GM12878 (cell line): ENCODE data around the gene MLNR. TPM values are rescaled to one million over a fixed set of nuclear protein-coding genes. Genes with fewer than 3 reads are reported as not detected.

Experiments
- ATAC-seq: fragments of 200-7000 bp; cut with Tn5 transposase; 3 replicates; pipeline ENCODE4 v1.9.1; 2020; ENCODE audit warnings: mild to moderate bottlenecking, moderate library complexity
- BruUV-seq: library from RNA; stranded (reverse); fragments of 400-500 nt; replicated peaks from 2 replicates; lab custom pipeline; 2021; lab: Mats Ljungman, UMichigan
- CTCF ChIA-PET: fragments of 300-600 bp; sonication (Branson Sonifier 250); formaldehyde crosslinking; extraction: SDS; loops from one replicate; lab custom pipeline; 2021; ENCODE audit warnings: inconsistent platforms; lab: Yijun Ruan, JAX
- POLR2A ChIA-PET: fragments of 350-600 bp; formaldehyde crosslinking; extraction: SDS; loops from one replicate; lab custom pipeline; 2021; ENCODE audit warnings: inconsistent platforms; lab: Charles Lee
- RAD21 ChIA-PET: fragments of 300-600 bp; sonication (Branson Sonifier 250); formaldehyde crosslinking; loops from one replicate; lab custom pipeline; 2023; ENCODE audit warnings: antibody characterized with exemption; ENCODE audit not compliant: unreplicated experiment; lab: Charles Lee
- SMC1A ChIA-PET: fragments of 300-600 bp; sonication (Branson Sonifier 250); formaldehyde crosslinking; loops from one replicate; lab custom pipeline; 2023; ENCODE audit not compliant: unreplicated experiment, uncharacterized antibody; lab: Charles Lee
- DNase-seq: peaks from one replicate; pipeline ENCODE4 v3.0.0-alpha.2; 2011; ENCODE audit warnings: low read depth, low spot score
- FAIRE-seq: peaks from 3 replicates; lab custom pipeline; 2011; peaks lifted over from hg19 to GRCh38; lab: Jason Lieb, UNC
- H2AFZ ChIP-seq: 2 replicates; pipeline ENCODE4 v1.6.0; 2011; ENCODE audit warnings: low read depth, low read length, control low read depth; ENCODE audit not compliant: control insufficient read depth
- H3K27ac ChIP-seq: 2 replicates; pipeline ENCODE4 v1.5.1; 2011; ENCODE audit warnings: control low read depth; ENCODE audit not compliant: control insufficient read depth, insufficient read depth
- H3K27me3 ChIP-seq, 2 experiments: replicated peaks in 1 of 2; 2 replicates each; pipeline versions ENCODE4 v1.6.0 to v1.6.1; 2011; ENCODE audit warnings: low read length in 1 of 2; ENCODE audit not compliant: control insufficient read depth in 2 of 2, insufficient read depth in 2 of 2
- H3K36me3 ChIP-seq, 2 experiments: 2 replicates each; pipeline ENCODE4 v1.5.1; 2011; ENCODE audit warnings: low read length in 1 of 2; ENCODE audit not compliant: control insufficient read depth in 2 of 2, insufficient read depth in 2 of 2
- H3K4me1 ChIP-seq: 2 replicates; pipeline ENCODE4 v1.6.1; 2011; ENCODE audit warnings: mild to moderate bottlenecking, low read length, moderate library complexity, mixed read lengths; ENCODE audit not compliant: control insufficient read depth, insufficient read depth
- H3K4me2 ChIP-seq: 2 replicates; pipeline ENCODE4 v1.6.0; 2011; ENCODE audit warnings: control low read depth; ENCODE audit not compliant: control insufficient read depth, insufficient read depth
- H3K4me3 ChIP-seq: fragments of 200-600 bp; sonication (generic); 2 replicates; pipeline ENCODE4 v1.5.1; 2016
- H3K79me2 ChIP-seq: 2 replicates; pipeline ENCODE4 v1.6.0; 2011; ENCODE audit warnings: low read length; ENCODE audit not compliant: control insufficient read depth, insufficient read depth
- H3K9ac ChIP-seq: 2 replicates; pipeline ENCODE4 v1.8.0; 2011; ENCODE audit warnings: low read length, control low read depth, mixed read lengths; ENCODE audit not compliant: control insufficient read depth, insufficient read depth
- H3K9me3 ChIP-seq: replicated peaks from 3 replicates; pipeline ENCODE4 v1.5.1; 2011; ENCODE audit warnings: mild to moderate bottlenecking, low read length; ENCODE audit not compliant: control insufficient read depth, insufficient read depth
- H4K20me1 ChIP-seq: 2 replicates; pipeline ENCODE4 v1.6.0; 2011; ENCODE audit not compliant: control insufficient read depth, insufficient read depth
- CBFB ChIP-seq: IDR thresholded peaks from 2 replicates; pipeline ENCODE4 v1.6.1; 2016; ENCODE audit warnings: antibody characterized with exemption, low read depth
- CHD2 ChIP-seq: IDR thresholded peaks from 2 replicates; pipeline ENCODE4 v1.6.1; 2011; ENCODE audit warnings: low read depth, low read length, improper control_type of control experiment, borderline replicate concordance
- CHD4 ChIP-seq: fragments of 200-600 bp; sonication (generic); IDR thresholded peaks from 2 replicates; pipeline ENCODE4 v1.6.1; 2016; ENCODE audit warnings: mild to moderate bottlenecking
- ESRRA ChIP-seq: IDR thresholded peaks from 2 replicates; pipeline ENCODE4 v1.6.1; 2012; ENCODE audit warnings: mild to moderate bottlenecking, low read length, improper control_type of control experiment
- GABPA ChIP-seq: IDR thresholded peaks from 2 replicates; pipeline ENCODE4 v1.6.1; 2014; ENCODE audit warnings: antibody characterized with exemption, low read depth, mild to moderate bottlenecking, inconsistent platforms
- HDAC2 ChIP-seq: fragments of 200-600 bp; sonication (generic); IDR thresholded peaks from 2 replicates; pipeline ENCODE4 v1.6.1; 2017
- IRF4 ChIP-seq: IDR thresholded peaks from 2 replicates; pipeline ENCODE4 v1.6.1; 2011; ENCODE audit warnings: low read depth, low read length
- MTA3 ChIP-seq: IDR thresholded peaks from 2 replicates; pipeline ENCODE4 v1.6.1; 2012; ENCODE audit warnings: low read length, inconsistent platforms, borderline replicate concordance
- NFIC ChIP-seq: IDR thresholded peaks from 2 replicates; pipeline ENCODE4 v1.6.1; 2012; ENCODE audit warnings: low read depth, mild to moderate bottlenecking, inconsistent platforms, low read length, moderate library complexity
- NFYA ChIP-seq: IDR thresholded peaks from 2 replicates; pipeline ENCODE4 v1.6.1; 2011; ENCODE audit warnings: low read depth, mild to moderate bottlenecking, low read length, improper control_type of control experiment, borderline replicate concordance
- NR2C2 ChIP-seq: IDR thresholded peaks from 2 replicates; pipeline ENCODE4 v1.6.1; 2011; ENCODE audit warnings: borderline replicate concordance, low read depth; ENCODE audit not compliant: control insufficient read depth, insufficient read length
- PAX5 ChIP-seq: IDR thresholded peaks from 2 replicates; pipeline ENCODE4 v1.6.1; 2011; ENCODE audit warnings: low read depth, low read length, borderline replicate concordance
- RBBP5 ChIP-seq: fragments of 200-600 bp; sonication (generic); conservative IDR thresholded peaks from 2 replicates; pipeline ENCODE4 v1.6.1; 2016
- RUNX3 ChIP-seq: IDR thresholded peaks from 2 replicates; pipeline ENCODE4 v1.6.1; 2012; ENCODE audit warnings: low read length, inconsistent platforms
- SP1 ChIP-seq: IDR thresholded peaks from one replicate; pipeline ENCODE4 v1.6.1; 2011; ENCODE audit warnings: low read depth, low read length
- TBL1XR1 ChIP-seq: IDR thresholded peaks from 2 replicates; pipeline ENCODE4 v1.6.1; 2012; ENCODE audit warnings: low read depth, low read length, improper control_type of control experiment
- TCF3 ChIP-seq: IDR thresholded peaks from 2 replicates; pipeline ENCODE4 v1.6.1; 2012; ENCODE audit warnings: low read depth, mild to moderate bottlenecking, low read length, borderline replicate concordance; ENCODE audit not compliant: insufficient read depth
- WRNIP1 ChIP-seq: IDR thresholded peaks from 2 replicates; pipeline ENCODE4 v1.6.1; 2011; ENCODE audit warnings: low read depth, low read length, improper control_type of control experiment, borderline replicate concordance
- ZNF24 ChIP-seq: fragments of 450-650 bp; IDR thresholded peaks from 2 replicates; pipeline ENCODE4 v1.6.1; 2017; ENCODE audit warnings: antibody characterized with exemption, mild to moderate bottlenecking
- ZNF274 ChIP-seq: IDR thresholded peaks from one replicate; pipeline ENCODE4 v1.8.0; 2011; ENCODE audit not compliant: insufficient read length, insufficient read depth
- ZNF622 ChIP-seq: fragments of 450-650 bp; IDR thresholded peaks from 2 replicates; pipeline ENCODE4 v1.6.1; 2017; ENCODE audit warnings: mild to moderate bottlenecking, inconsistent platforms
- whole genome bisulfite sequencing: methylation state at CpG from one replicate; pipeline ENCODE4 v1.1.6; 2016; ENCODE audit warnings: low lambda C conversion rate; ENCODE audit not compliant: insufficient replicate concordance, insufficient coverage; ENCODE audit errors: missing lambda C conversion rate; 5-methylcytosine and 5-hydroxymethylcytosine counted together
- in situ Hi-C: fragments of 300-500 bp; cut with MboI; formaldehyde crosslinking; loops from 9 replicates; pipeline ENCODE4 v1.14.3; 2018; ENCODE audit warnings: mixed read lengths
- intact Hi-C: fragments of 100-400 bp; cut with micrococcal nuclease; formaldehyde crosslinking; loops from one replicate; pipeline ENCODE4 v1.14.2; 2022; ENCODE audit not compliant: unreplicated experiment
- polyA plus RNA-seq, 11 experiments: library from polyadenylated mRNA; depleted of rRNA in 4 of 11; unstranded in 6 of 11; stranded (reverse) in 5 of 11; fragments of >200 nt; fragmentation: Nextera tagmentation in 4 of 11; fragmentation: Illumina TruSeq in 1 of 11; extraction: Ambion mirVana in 4 of 11; extraction: Trizol in 1 of 11; gene quantifications; 1 replicate in 1 of 11; 2 replicates in 10 of 11; pipeline versions ENCODE4 v1.2.1 to v1.2.3, GENCODE V29; 2011 to 2016; ENCODE audit warnings: inconsistent platforms in 2 of 11, missing spikeins in 2 of 11, low read depth in 1 of 11
- total RNA-seq, 4 experiments: library from RNA; depleted of rRNA in 3 of 4; stranded (reverse); fragments of >200 nt in 3 of 4; fragmentation: Illumina TruSeq in 1 of 4; extraction: Trizol in 1 of 4; gene quantifications; 2 replicates each; pipeline versions ENCODE4 v1.2.1 to v1.2.3, GENCODE V29; 2013 to 2021
- TF ChIP-seq, protein P1 (sequence below): IDR thresholded peaks from 2 replicates; pipeline ENCODE4 v1.6.1; 2011; ENCODE audit warnings: mild to moderate bottlenecking, low read depth, low read length, moderate library complexity; ENCODE audit not compliant: insufficient replicate concordance
- TF ChIP-seq, protein P2 (sequence below): fragments of 450-650 bp; conservative IDR thresholded peaks from 2 replicates; pipeline ENCODE4 v1.6.1; 2017; ENCODE audit warnings: mild to moderate bottlenecking, moderate library complexity

Gene MLNR
- total and polyA plus RNA-seq, 10 of the 15 experiments (the other 5 are each of a cell fraction or from before 2014, with no cell fraction given) = not detected

DNA sequence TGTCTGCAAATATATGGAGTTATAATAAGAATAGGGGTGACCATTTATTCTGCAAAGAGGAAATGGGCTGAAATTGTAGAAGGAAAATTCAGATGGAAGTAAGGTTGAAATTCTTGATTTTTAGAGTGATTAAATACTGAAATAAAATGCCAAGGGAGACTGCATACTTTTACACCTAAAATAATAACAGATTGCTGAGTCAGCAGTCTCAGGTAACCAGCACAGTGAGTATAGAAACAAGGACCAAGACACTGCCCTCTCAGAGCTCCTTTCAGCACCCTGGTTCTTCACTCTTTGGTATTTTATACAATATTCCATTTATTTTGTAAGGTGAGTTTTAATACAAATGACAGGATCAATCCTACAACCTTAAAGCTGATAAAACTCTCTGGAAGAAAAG is 48.8 kb upstream of the MLNR start (continued):
- TF ChIP-seq, protein P1, sequence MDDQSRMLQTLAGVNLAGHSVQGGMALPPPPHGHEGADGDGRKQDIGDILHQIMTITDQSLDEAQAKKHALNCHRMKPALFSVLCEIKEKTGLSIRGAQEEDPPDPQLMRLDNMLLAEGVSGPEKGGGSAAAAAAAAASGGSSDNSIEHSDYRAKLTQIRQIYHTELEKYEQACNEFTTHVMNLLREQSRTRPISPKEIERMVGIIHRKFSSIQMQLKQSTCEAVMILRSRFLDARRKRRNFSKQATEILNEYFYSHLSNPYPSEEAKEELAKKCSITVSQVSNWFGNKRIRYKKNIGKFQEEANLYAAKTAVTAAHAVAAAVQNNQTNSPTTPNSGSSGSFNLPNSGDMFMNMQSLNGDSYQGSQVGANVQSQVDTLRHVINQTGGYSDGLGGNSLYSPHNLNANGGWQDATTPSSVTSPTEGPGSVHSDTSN = no peak
- TF ChIP-seq RBBP5 (no peak), CHD2 (no peak), PAX5 (no peak), RUNX3 (no peak), HDAC2 (no peak)

DNA sequence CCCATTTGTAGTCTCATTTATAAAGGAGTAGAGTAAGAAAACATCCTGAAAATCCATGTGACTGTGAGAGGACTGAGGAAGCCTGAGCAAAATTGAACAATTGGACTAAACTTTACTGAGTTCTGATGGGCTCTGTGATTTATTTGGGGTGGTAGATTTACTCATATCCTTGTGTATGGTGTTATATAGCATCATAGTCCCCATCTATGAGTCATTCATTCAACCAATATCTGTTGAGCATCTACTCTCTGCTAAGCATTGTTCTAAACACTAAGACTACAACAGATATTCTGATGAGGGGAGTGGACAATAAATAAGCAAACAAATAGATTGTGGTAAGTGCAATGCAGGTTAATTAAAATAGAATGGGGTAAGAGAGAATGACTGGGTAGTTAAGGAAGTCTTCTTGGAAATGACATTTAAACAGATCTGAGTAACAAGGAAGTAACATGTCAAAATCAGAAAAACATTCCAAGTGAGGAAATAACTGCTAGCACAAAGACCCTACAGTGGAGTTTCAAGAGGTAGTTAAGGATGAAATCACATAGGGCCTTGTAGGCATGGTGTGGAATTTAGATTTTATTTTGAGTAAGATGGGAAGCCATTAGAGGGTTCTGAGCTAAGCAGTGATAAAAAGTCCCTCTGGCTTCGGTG is 36.3 kb upstream of the MLNR start:
- H3K36me3 ChIP-seq = peaks cover 1 to 17% of the 10 kb centered on the region in 2 experiments
- SMC1A ChIA-PET = no interaction called here
- intact Hi-C loops = no loop called here
- TF ChIP-seq SP1 (no peak), ESRRA (no peak), ZNF24 (no peak), TCF3 (no peak), MTA3 (no peak), CBFB (no peak), ZNF274 (no peak), CHD4 (no peak), NR2C2 (no peak), CHD2 (no peak), NFIC (no peak), IRF4 (no peak), NFYA (no peak), ZNF622 (no peak), TBL1XR1 (no peak), GABPA (no peak), WRNIP1 (no peak)
- TF ChIP-seq, protein P2, sequence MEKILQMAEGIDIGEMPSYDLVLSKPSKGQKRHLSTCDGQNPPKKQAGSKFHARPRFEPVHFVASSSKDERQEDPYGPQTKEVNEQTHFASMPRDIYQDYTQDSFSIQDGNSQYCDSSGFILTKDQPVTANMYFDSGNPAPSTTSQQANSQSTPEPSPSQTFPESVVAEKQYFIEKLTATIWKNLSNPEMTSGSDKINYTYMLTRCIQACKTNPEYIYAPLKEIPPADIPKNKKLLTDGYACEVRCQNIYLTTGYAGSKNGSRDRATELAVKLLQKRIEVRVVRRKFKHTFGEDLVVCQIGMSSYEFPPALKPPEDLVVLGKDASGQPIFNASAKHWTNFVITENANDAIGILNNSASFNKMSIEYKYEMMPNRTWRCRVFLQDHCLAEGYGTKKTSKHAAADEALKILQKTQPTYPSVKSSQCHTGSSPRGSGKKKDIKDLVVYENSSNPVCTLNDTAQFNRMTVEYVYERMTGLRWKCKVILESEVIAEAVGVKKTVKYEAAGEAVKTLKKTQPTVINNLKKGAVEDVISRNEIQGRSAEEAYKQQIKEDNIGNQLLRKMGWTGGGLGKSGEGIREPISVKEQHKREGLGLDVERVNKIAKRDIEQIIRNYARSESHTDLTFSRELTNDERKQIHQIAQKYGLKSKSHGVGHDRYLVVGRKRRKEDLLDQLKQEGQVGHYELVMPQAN = no peak

More for the DNA sequence above, 36.3 kb upstream of the MLNR start:
- Histone ChIP-seq H2AFZ (no peak overlapping the region), H3K4me1 (no peaks in the 10 kb centered on the region), H3K4me3 (no peak overlapping the region), H4K20me1 (no peaks in the 10 kb centered on the region), H3K79me2 (no peaks in the 10 kb centered on the region), H3K9ac (no peak overlapping the region), H3K27me3 (no peaks in the 10 kb centered on the region), H3K27ac (no peak overlapping the region), H3K4me2 (no peak overlapping the region), H3K9me3 (no peaks in the 10 kb centered on the region)
- DNase-seq (no peak), FAIRE-seq (no peak), ATAC-seq (no peak)
- ChIA-PET CTCF (no interaction called here), POLR2A (no interaction called here), RAD21 (no interaction called here)
- BruUV-seq = no TSS peak
- in situ Hi-C loops = no loop called here
- 100% methylated on average over 1 of the region's 1 CpG for WGBS
